H1 (cell line): Measurements from ENCODE around the gene OR6C70.

Experiments used
- JUND ChIP-seq: IDR thresholded peaks from 2 replicates; pipeline ENCODE4 v1.6.1; 2011; ENCODE audit warnings: mild to moderate bottlenecking, improper control_type of control experiment, low read length
- POLR2AphosphoS5 ChIP-seq: IDR thresholded peaks from 2 replicates; pipeline ENCODE4 v1.6.1; 2011; ENCODE audit warnings: low read depth, low read length
- RNF2 ChIP-seq: fragments of 200-900, 300-1000 bp; sonication (generic); IDR thresholded peaks from 2 replicates; pipeline ENCODE4 v1.7.1; 2016; ENCODE audit warnings: borderline replicate concordance, low read depth, mild to moderate bottlenecking, antibody characterized with exemption, low read length; ENCODE audit not compliant: poor library complexity, severe bottlenecking; ENCODE audit errors: missing control alignments
- TF ChIP-seq, protein P1 (sequence below), 3 experiments: IDR thresholded peaks; 1 replicate in 2 of 3; 2 replicates in 1 of 3; pipeline versions ENCODE4 v1.5.1 to v1.6.1; 2011; ENCODE audit warnings: low read length in 3 of 3, mild to moderate bottlenecking in 3 of 3, inconsistent platforms in 2 of 3, low read depth in 1 of 3, moderate library complexity in 1 of 3; ENCODE audit not compliant: insufficient read depth in 1 of 3; ENCODE audit errors: control extremely low read depth in 1 of 3

DNA sequence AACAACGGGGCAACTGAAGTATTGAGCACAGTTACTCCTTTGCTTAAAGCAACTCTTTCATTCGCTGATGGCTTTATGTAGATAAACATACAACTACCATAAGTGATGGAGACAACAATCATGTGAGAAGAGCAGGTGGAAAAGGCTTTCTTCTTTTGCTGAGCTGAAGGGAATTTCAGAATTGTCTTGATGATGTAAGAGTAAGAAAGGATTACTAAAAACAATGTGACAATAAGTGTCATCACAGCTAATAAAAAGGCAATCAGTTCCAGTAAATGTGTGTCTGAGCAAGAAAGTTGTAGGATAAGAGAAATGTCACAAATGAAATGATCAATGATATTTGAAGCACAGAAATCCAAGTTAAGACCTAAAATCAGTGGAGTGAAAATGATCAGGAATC is 647 bp downstream of the OR6C70 start:
- TF ChIP-seq, protein P1, sequence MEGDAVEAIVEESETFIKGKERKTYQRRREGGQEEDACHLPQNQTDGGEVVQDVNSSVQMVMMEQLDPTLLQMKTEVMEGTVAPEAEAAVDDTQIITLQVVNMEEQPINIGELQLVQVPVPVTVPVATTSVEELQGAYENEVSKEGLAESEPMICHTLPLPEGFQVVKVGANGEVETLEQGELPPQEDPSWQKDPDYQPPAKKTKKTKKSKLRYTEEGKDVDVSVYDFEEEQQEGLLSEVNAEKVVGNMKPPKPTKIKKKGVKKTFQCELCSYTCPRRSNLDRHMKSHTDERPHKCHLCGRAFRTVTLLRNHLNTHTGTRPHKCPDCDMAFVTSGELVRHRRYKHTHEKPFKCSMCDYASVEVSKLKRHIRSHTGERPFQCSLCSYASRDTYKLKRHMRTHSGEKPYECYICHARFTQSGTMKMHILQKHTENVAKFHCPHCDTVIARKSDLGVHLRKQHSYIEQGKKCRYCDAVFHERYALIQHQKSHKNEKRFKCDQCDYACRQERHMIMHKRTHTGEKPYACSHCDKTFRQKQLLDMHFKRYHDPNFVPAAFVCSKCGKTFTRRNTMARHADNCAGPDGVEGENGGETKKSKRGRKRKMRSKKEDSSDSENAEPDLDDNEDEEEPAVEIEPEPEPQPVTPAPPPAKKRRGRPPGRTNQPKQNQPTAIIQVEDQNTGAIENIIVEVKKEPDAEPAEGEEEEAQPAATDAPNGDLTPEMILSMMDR (IDR thresholded peaks at IDR 0.05; ENCODE audit: control extremely low read depth in 1 of 3, insufficient read depth in 1 of 3, low read depth in 1 of 3, low read length in 3 of 3) = no peak
- TF ChIP-seq POLR2AphosphoS5 (no peak), JUND (no peak), RNF2 (no peak)
